ENCODE data around the gene SNCAIP. TPM values are rescaled to one million over a fixed set of nuclear protein-coding genes. Genes with fewer than 3 reads are reported as not detected.

The SNCAIP gene
- total RNA-seq, 4 donors from 2014 or later: 0.82 to 2.2 (median 1.6) TPM; not detected in 1

- in situ Hi-C loops (cut with MboI; ENCODE audit: low pct_ligation_motif_present in 1 of 4, low pct_unique_long_range_greater_than_20kb in 1 of 4, low sequenced_read_pairs in 3 of 4) (no loop called here), intact Hi-C loops (cut with DNase I; ENCODE audit: low total_unique reads) (no loop called here)
- Histone ChIP-seq H3K9me3 (no peaks in the 10 kb centered on the region), H3K36me3 (no peaks in the 10 kb centered on the region), H3K27ac (no peak overlapping the region), H3K4me1 (peaks cover 0 to 9% (median 2%) of the 10 kb centered on the region in 4 donors), H3K27me3 (no peaks in the 10 kb centered on the region), H3K4me3 (no peak overlapping the region)
- 71 to 80% methylated on average over 3 to 7 of the region's 7 CpGs for WGBS, 2 donors (ENCODE audit: low coverage in 1 of 2)
- no peak for DNase-seq
- TF ChIP-seq POLR2A (IDR thresholded peaks at IDR 0.05) (no peak), CTCF (IDR thresholded peaks at IDR 0.05) (no peak), EP300 (IDR thresholded peaks at IDR 0.05; ENCODE audit: low read depth) (no peak), POLR2AphosphoS5 (IDR thresholded peaks at IDR 0.05) (no peak)
Measured at GRCh38 chr5:122465031-122465577, 153.1 kb downstream of the SNCAIP start.

- Histone ChIP-seq H3K4me1 (peaks cover 6 to 17% (median 7%) of the 10 kb centered on the region in 4 donors), H3K27ac (no peak overlapping the region), H3K27me3 (no peaks in the 10 kb centered on the region), H3K4me3 (no peak overlapping the region), H3K9me3 (no peaks in the 10 kb centered on the region), H3K36me3 (no peaks in the 10 kb centered on the region)
- in situ Hi-C loops (cut with MboI; ENCODE audit: low pct_ligation_motif_present in 1 of 4, low pct_unique_long_range_greater_than_20kb in 1 of 4, low sequenced_read_pairs in 3 of 4) (no loop called here), intact Hi-C loops (cut with DNase I; ENCODE audit: low total_unique reads) (no loop called here)
- WGBS, 2 donors (ENCODE audit: low coverage in 1 of 2): 82 to 84% methylated on average over 4 of the region's 4 CpGs
- TF ChIP-seq CTCF (IDR thresholded peaks at IDR 0.05) (no peak), POLR2AphosphoS5 (IDR thresholded peaks at IDR 0.05) (no peak), EP300 (IDR thresholded peaks at IDR 0.05; ENCODE audit: low read depth) (no peak), POLR2A (IDR thresholded peaks at IDR 0.05) (no peak)
- DNase-seq: no peak
Measured at GRCh38 chr5:122465994-122466393, 154.0 kb downstream of the SNCAIP start.

- in situ Hi-C loops (cut with MboI; ENCODE audit: low pct_ligation_motif_present in 1 of 4, low pct_unique_long_range_greater_than_20kb in 1 of 4, low sequenced_read_pairs in 3 of 4) (no loop called here), intact Hi-C loops (cut with DNase I; ENCODE audit: low total_unique reads) (no loop called here)
- Histone ChIP-seq H3K4me1 (peaks cover 7 to 23% (median 9%) of the 10 kb centered on the region in 4 donors), H3K4me3 (no peak overlapping the region), H3K9me3 (no peaks in the 10 kb centered on the region), H3K27ac (peak overlapping the region in 1 of 4 donors; percentile 41), H3K36me3 (no peaks in the 10 kb centered on the region), H3K27me3 (no peaks in the 10 kb centered on the region)
- no peak for DNase-seq
- WGBS, 2 donors (ENCODE audit: low coverage in 1 of 2): 85 to 89% methylated on average over 2 of the region's 2 CpGs
- TF ChIP-seq POLR2A (IDR thresholded peaks at IDR 0.05): no peak
- no peak for TF ChIP-seq EP300 (IDR thresholded peaks at IDR 0.05; ENCODE audit: low read depth)
- TF ChIP-seq POLR2AphosphoS5 (IDR thresholded peaks at IDR 0.05): no peak
- no peak for TF ChIP-seq CTCF (IDR thresholded peaks at IDR 0.05)
Measured at GRCh38 chr5:122468351-122469116, 156.5 kb downstream of the SNCAIP start.

- Histone ChIP-seq H3K27ac (peak overlapping the region; percentile 7 to 41 (median 29)), H3K4me1 (peaks cover 7 to 25% (median 10%) of the 10 kb centered on the region in 4 donors), H3K9me3 (no peaks in the 10 kb centered on the region), H3K4me3 (no peak overlapping the region), H3K27me3 (no peaks in the 10 kb centered on the region), H3K36me3 (no peaks in the 10 kb centered on the region)
- intact Hi-C loops (cut with DNase I; ENCODE audit: low total_unique reads) (no loop called here), in situ Hi-C loops (cut with MboI; ENCODE audit: low pct_ligation_motif_present in 1 of 4, low pct_unique_long_range_greater_than_20kb in 1 of 4, low sequenced_read_pairs in 3 of 4) (no loop called here)
- TF ChIP-seq POLR2A (IDR thresholded peaks at IDR 0.05) (no peak), POLR2AphosphoS5 (IDR thresholded peaks at IDR 0.05) (no peak), CTCF (IDR thresholded peaks at IDR 0.05) (no peak), EP300 (IDR thresholded peaks at IDR 0.05; ENCODE audit: low read depth) (no peak)
- DNase-seq: no peak
- WGBS, 2 donors (ENCODE audit: low coverage in 1 of 2): 48 to 63% methylated on average over 4 to 5 of the region's 5 CpGs
Measured at GRCh38 chr5:122469384-122469919, 157.4 kb downstream of the SNCAIP start.

Data from transverse colon (tissue), 4 donors.